Activated CD8-positive, alpha-beta T cell treated with anti-CD3 and anti-CD28 coated beads, Interleukin-2, amount 10 ng/mL, durations not matched to agents 7 days and 5 days (primary cell): ENCODE data around the gene CACNB1. TPM values are rescaled to one million over a fixed set of nuclear protein-coding genes. Genes with fewer than 3 reads are reported as not detected.

Experiments used
- ATAC-seq: fragments of 150-1000 bp; cut with Tn5 transposase; one replicate; pipeline ENCODE4 v1.10.0; 2021; ENCODE audit warnings: moderate library complexity
- CTCF ChIA-PET: fragments of 350-600 bp; sonication (Branson Sonifier 250); formaldehyde crosslinking; loops from one replicate; lab custom pipeline; 2021; ENCODE audit warnings: antibody characterized with exemption; lab: Charles Lee
- POLR2A ChIA-PET: fragments of 350-600 bp; sonication (Branson Sonifier 250); formaldehyde crosslinking; loops from one replicate; lab custom pipeline; 2021; ENCODE audit warnings: antibody characterized with exemption; lab: Charles Lee
- DNase-seq: peaks from one replicate; pipeline ENCODE4 v3.0.0-alpha.2; 2020
- H3K27ac Mint-ChIP-seq: one replicate; pipeline ENCODE4 v1.8.0; 2021; ENCODE audit warnings: mild to moderate bottlenecking, mixed read lengths
- H3K27me3 Mint-ChIP-seq: one replicate; pipeline ENCODE4 v1.8.0; 2021; ENCODE audit warnings: low read depth, mixed read lengths
- H3K36me3 Mint-ChIP-seq: one replicate; pipeline ENCODE4 v1.8.0; 2021; ENCODE audit warnings: low read depth, mixed read lengths
- H3K4me1 Mint-ChIP-seq: one replicate; pipeline ENCODE4 v1.8.0; 2021; ENCODE audit warnings: low read depth, mixed read lengths
- H3K4me3 Mint-ChIP-seq: one replicate; pipeline ENCODE4 v1.8.0; 2021; ENCODE audit warnings: mild to moderate bottlenecking, mixed read lengths
- H3K9me3 Mint-ChIP-seq: one replicate; pipeline ENCODE4 v1.8.0; 2022; ENCODE audit warnings: mixed read lengths; ENCODE audit not compliant: insufficient read depth
- total RNA-seq, 2 experiments: library from RNA; stranded (reverse); gene quantifications; one replicate each; pipeline ENCODE4 v1.2.3, GENCODE V29; 2021

CACNB1 gene
- total RNA-seq, 2 experiments from 2014 or later: 22.1 to 23.2 TPM

- Mint-ChIP-seq H3K27ac (no peak overlapping the region), H3K36me3 (no peaks in the 10 kb centered on the region), H3K27me3 (peaks cover 27% of the 10 kb centered on the region), H3K4me1 (peaks cover 24% of the 10 kb centered on the region), H3K9me3 (no peaks in the 10 kb centered on the region), H3K4me3 (no peak overlapping the region)
- ChIA-PET CTCF (interaction anchor here (1.0 to 1.3 kb wide), 4 partner anchors 24 to 230 kb away, joined by 3 to 4 read pairs (median 4); no protein-coding TSS in a partner anchor), POLR2A (no interaction called here)
- ATAC-seq (no peak), DNase-seq (no peak)
These were observed 15.5 kb upstream of the CACNB1 start for GRCh38 chr17:39212841-39213480.

- Mint-ChIP-seq H3K9me3 (no peaks in the 10 kb centered on the region), H3K36me3 (no peaks in the 10 kb centered on the region), H3K27ac (no peak overlapping the region), H3K4me3 (no peak overlapping the region), H3K27me3 (peaks cover 23% of the 10 kb centered on the region), H3K4me1 (peaks cover 26% of the 10 kb centered on the region)
- DNase-seq: no peak
- ChIA-PET CTCF (interaction anchor here (1.0 to 1.3 kb wide), 3 partner anchors 25 to 230 kb away, joined by 3 to 4 read pairs (median 4); no protein-coding TSS in a partner anchor), POLR2A (no interaction called here)
- ATAC-seq: no peak
These were observed 14.8 kb upstream of the CACNB1 start for GRCh38 chr17:39212195-39212810.

GRCh38 chr17:39210093-39210434, 12.6 kb upstream of the CACNB1 start:
- POLR2A ChIA-PET: interaction anchor here (0.6 to 0.7 kb wide), 3 partner anchors 9 to 24 kb away, joined by 3 to 5 read pairs (median 3); partner anchors contain the start of gene RPL19
- H3K36me3 Mint-ChIP-seq: peaks cover 2% of the 10 kb centered on the region
- peaks cover 32% of the 10 kb centered on the region for H3K4me1 Mint-ChIP-seq
- no peaks in the 10 kb centered on the region for H3K9me3 Mint-ChIP-seq
- CTCF ChIA-PET: interaction anchor here (1.5 to 8.3 kb wide), 6 partner anchors 9 to 58 kb away, joined by 3 to 187 read pairs (median 50); partner anchors contain the start of gene PLXDC1
- peak overlapping the region; percentile 50 for H3K4me3 Mint-ChIP-seq
- DNase-seq (no peak), ATAC-seq (no peak)
- H3K27me3 Mint-ChIP-seq: peaks cover 8% of the 10 kb centered on the region
- H3K27ac Mint-ChIP-seq: peak overlapping the region; percentile 61

GRCh38 chr17:39209317-39210092, 12.0 kb upstream of the CACNB1 start:
- Mint-ChIP-seq H3K36me3 (peaks cover 6% of the 10 kb centered on the region), H3K27me3 (peaks cover 8% of the 10 kb centered on the region), H3K27ac (peak overlapping the region; percentile 61), H3K4me1 (peaks cover 32% of the 10 kb centered on the region), H3K4me3 (peak overlapping the region; percentile 50), H3K9me3 (no peaks in the 10 kb centered on the region)
- DNase-seq: peak; percentile 80
- ChIA-PET POLR2A (interaction anchor here (0.7 to 1.8 kb wide), 5 partner anchors 8 to 29 kb away, joined by 3 to 9 read pairs (median 4); partner anchors contain the start of gene RPL19), CTCF (interaction anchor here (0.7 to 8.3 kb wide), 9 partner anchors 10 to 226 kb away, joined by 3 to 187 read pairs (median 5); partner anchors contain the start of genes PLXDC1 and RPL19)
- peak; percentile 61 for ATAC-seq

- Mint-ChIP-seq H3K27me3 (peaks cover 8% of the 10 kb centered on the region), H3K36me3 (peaks cover 12% of the 10 kb centered on the region), H3K4me3 (no peak overlapping the region), H3K27ac (no peak overlapping the region), H3K4me1 (peaks cover 35% of the 10 kb centered on the region), H3K9me3 (no peaks in the 10 kb centered on the region)
- ChIA-PET CTCF (interaction anchor here (0.7 to 8.3 kb wide), 11 partner anchors 9 to 226 kb away, joined by 3 to 187 read pairs (median 5); partner anchors contain the start of genes PLXDC1 and RPL19), POLR2A (interaction anchor here (0.9 to 1.8 kb wide), 3 partner anchors 9 to 30 kb away, joined by 3 to 9 read pairs (median 4); partner anchors contain the start of gene RPL19)
- ATAC-seq: no peak
- no peak for DNase-seq
These were observed 11.4 kb upstream of the CACNB1 start for GRCh38 chr17:39208893-39209292.

GRCh38 chr17:39208136-39208535, 10.7 kb upstream of the CACNB1 start:
- Mint-ChIP-seq H3K4me1 (peaks cover 39% of the 10 kb centered on the region), H3K27me3 (peaks cover 8% of the 10 kb centered on the region), H3K27ac (no peak overlapping the region), H3K36me3 (peaks cover 20% of the 10 kb centered on the region), H3K9me3 (no peaks in the 10 kb centered on the region), H3K4me3 (no peak overlapping the region)
- no peak for ATAC-seq
- DNase-seq: no peak
- ChIA-PET POLR2A (interaction anchor here (1.8 kb wide), 1 partner anchor 8 kb away, joined by 9 read pairs; the partner anchor contains the start of gene RPL19), CTCF (interaction anchor here (1.0 to 8.3 kb wide), 8 partner anchors 8 to 225 kb away, joined by 3 to 187 read pairs (median 8); partner anchors contain the start of gene RPL19)

- peaks cover 47% of the 10 kb centered on the region for H3K36me3 Mint-ChIP-seq
- peaks cover 1% of the 10 kb centered on the region for H3K27me3 Mint-ChIP-seq
- H3K9me3 Mint-ChIP-seq: no peaks in the 10 kb centered on the region
- H3K4me3 Mint-ChIP-seq: no peak overlapping the region
- no peak for ATAC-seq
- peaks cover 53% of the 10 kb centered on the region for H3K4me1 Mint-ChIP-seq
- ChIA-PET CTCF (interaction anchor here (1.3 to 8.3 kb wide), 4 partner anchors 27 to 414 kb away, joined by 3 to 187 read pairs (median 117); no protein-coding TSS in a partner anchor), POLR2A (interaction anchor here (1.3 kb wide), 1 partner anchor 25 kb away, joined by 3 read pairs; no protein-coding TSS in a partner anchor)
- DNase-seq: no peak
- no peak overlapping the region for H3K27ac Mint-ChIP-seq
These were observed 7.7 kb upstream of the CACNB1 start for GRCh38 chr17:39205112-39205526.

GRCh38 chr17:39204245-39204644, 6.8 kb upstream of the CACNB1 start:
- Mint-ChIP-seq H3K36me3 (peaks cover 47% of the 10 kb centered on the region), H3K4me3 (no peak overlapping the region), H3K4me1 (peaks cover 53% of the 10 kb centered on the region), H3K27me3 (no peaks in the 10 kb centered on the region), H3K27ac (peak overlapping the region; percentile 58), H3K9me3 (no peaks in the 10 kb centered on the region)
- ATAC-seq (no peak), DNase-seq (no peak)
- ChIA-PET CTCF (interaction anchor here (1.4 to 8.3 kb wide), 4 partner anchors 9 to 41 kb away, joined by 3 to 187 read pairs (median 117); no protein-coding TSS in a partner anchor), POLR2A (no interaction called here)

GRCh38 chr17:39200957-39201510, 3.6 kb upstream of the CACNB1 start:
- ChIA-PET POLR2A (interaction anchor here (1.1 kb wide), 1 partner anchor 9 kb away, joined by 3 read pairs; no protein-coding TSS in a partner anchor), CTCF (interaction anchor here (1.0 to 4.0 kb wide), 6 partner anchors 31 to 47 kb away, joined by 3 to 31 read pairs (median 5); no protein-coding TSS in a partner anchor)
- Mint-ChIP-seq H3K4me3 (peak overlapping the region; percentile 99), H3K9me3 (no peaks in the 10 kb centered on the region), H3K27ac (peak overlapping the region; percentile 97), H3K4me1 (peaks cover 51% of the 10 kb centered on the region), H3K36me3 (peaks cover 47% of the 10 kb centered on the region), H3K27me3 (no peaks in the 10 kb centered on the region)
- no peak for DNase-seq
- ATAC-seq: no peak

- Mint-ChIP-seq H3K27me3 (no peaks in the 10 kb centered on the region), H3K9me3 (no peaks in the 10 kb centered on the region), H3K36me3 (peaks cover 47% of the 10 kb centered on the region), H3K4me3 (peak within 1 kb of the TSS; percentile 99), H3K4me1 (peaks cover 58% of the 10 kb centered on the region), H3K27ac (peak within 1 kb of the TSS; percentile 97)
- CTCF ChIA-PET: interaction anchor here (1.1 to 6.9 kb wide), 14 partner anchors 9 to 434 kb away, joined by 3 to 50 read pairs (median 9); no protein-coding TSS in a partner anchor
- ATAC-seq (peak; percentile 73), DNase-seq (peak; percentile 86)
- POLR2A ChIA-PET: interaction anchor here (0.6 to 1.9 kb wide), 21 partner anchors 8 to 472 kb away, joined by 3 to 13 read pairs (median 4); partner anchors contain the start of genes CDK12, LASP1NB and RPL23
These were observed 2.8 kb upstream of the CACNB1 start, which contains the start of gene RPL19 for GRCh38 chr17:39200070-39200879. TSS of gene RPL19 (plus strand) at chr17:39200283. CDS start at chr17:39200345, 62 bp downstream.
